ENCODE data around the gene IGF2BP2.

The IGF2BP2 gene

GRCh38 chr3:185764163-185764979, 60.5 kb downstream of the IGF2BP2 start:
- no peak for DNase-seq

- DNase-seq = no peak
Observed at GRCh38 chr3:185763347-185764005, 61.4 kb downstream of the IGF2BP2 start.

- DNase-seq = no peak
Observed at GRCh38 chr3:185760550-185760949, 64.3 kb downstream of the IGF2BP2 start.

- no peak for DNase-seq
Observed at GRCh38 chr3:185760088-185760487, 64.8 kb downstream of the IGF2BP2 start.

GRCh38 chr3:185759512-185759911, 65.3 kb downstream of the IGF2BP2 start:
- DNase-seq = no peak

GRCh38 chr3:185758912-185759311, 65.9 kb downstream of the IGF2BP2 start:
- no peak for DNase-seq

GRCh38 chr3:185757176-185757575, 67.7 kb downstream of the IGF2BP2 start:
- DNase-seq = no peak

GRCh38 chr3:185756477-185756876, 68.4 kb downstream of the IGF2BP2 start:
- DNase-seq = no peak

- DNase-seq = no peak
Observed at GRCh38 chr3:185754920-185755319, 69.9 kb downstream of the IGF2BP2 start.

GRCh38 chr3:185753354-185753753, 71.5 kb downstream of the IGF2BP2 start:
- no peak for DNase-seq

- DNase-seq = no peak
Observed at GRCh38 chr3:185750702-185751101, 74.1 kb downstream of the IGF2BP2 start.

GRCh38 chr3:185750015-185750414, 74.8 kb downstream of the IGF2BP2 start:
- DNase-seq = no peak

GRCh38 chr3:185746470-185746869, 78.4 kb downstream of the IGF2BP2 start:
- no peak for DNase-seq

GRCh38 chr3:185744997-185745843, 79.6 kb downstream of the IGF2BP2 start:
- no peak for DNase-seq

GRCh38 chr3:185741586-185741985, 83.3 kb downstream of the IGF2BP2 start:
- no peak for DNase-seq

- no peak for DNase-seq
Observed at GRCh38 chr3:185740133-185740532, 84.7 kb downstream of the IGF2BP2 start.

- DNase-seq = no peak
Observed at GRCh38 chr3:185739264-185739701, 85.6 kb downstream of the IGF2BP2 start.

- DNase-seq = no peak
Observed at GRCh38 chr3:185737740-185738680, 86.8 kb downstream of the IGF2BP2 start.

GRCh38 chr3:185737020-185737419, 87.8 kb downstream of the IGF2BP2 start:
- no peak for DNase-seq

- DNase-seq = no peak
Observed at GRCh38 chr3:185734725-185735096, 90.1 kb downstream of the IGF2BP2 start.

- peak; percentile 28 to 31 for DNase-seq
Observed at GRCh38 chr3:185733980-185734724, 90.7 kb downstream of the IGF2BP2 start.

- DNase-seq = no peak
Observed at GRCh38 chr3:185732782-185733181, 92.1 kb downstream of the IGF2BP2 start.
